Midbrain (tissue), 1 donor: Measurements from ENCODE around the gene CSHL1.
"Not testable (repeated sequence)": the region's sequence is repeated elsewhere in the genome, so short reads cannot be mapped to it uniquely, and the experiment has no call there.

Experiments used
- DNase-seq: peaks from one replicate; lab custom pipeline; 2025; lab: John Stamatoyannopoulos, UW

CSHL1 gene

GRCh38 chr17:63918789-63919305, 7.8 kb upstream of the CSHL1 start, which contains the start of gene GH1:
Gene GH1 (minus strand): TSS chr17:63918839. CDS start chr17:63918776, 63 bp downstream.
- not testable (repeated sequence) for DNase-seq

GRCh38 chr17:63918305-63918704, 7.2 kb upstream of the CSHL1 start:
- DNase-seq, result no peak

- DNase-seq, result no peak
These were observed 6.6 kb upstream of the CSHL1 start for GRCh38 chr17:63917646-63918045.

GRCh38 chr17:63917206-63917605, 6.1 kb upstream of the CSHL1 start:
- DNase-seq, result not testable (repeated sequence)

- no peak for DNase-seq
These were observed 5.6 kb upstream of the CSHL1 start for GRCh38 chr17:63916566-63917185.

- DNase-seq, result not testable (repeated sequence)
These were observed 4.7 kb upstream of the CSHL1 start for GRCh38 chr17:63915753-63916152.

GRCh38 chr17:63914471-63914870, 3.4 kb upstream of the CSHL1 start:
- no peak for DNase-seq

GRCh38 chr17:63911657-63912100, 621 bp upstream of the CSHL1 start:
- DNase-seq, result no peak

GRCh38 chr17:63910096-63910495, 962 bp downstream of the CSHL1 start:
- DNase-seq, result no peak

GRCh38 chr17:63909586-63909985, 1.5 kb downstream of the CSHL1 start:
- not testable (repeated sequence) for DNase-seq

- not testable (repeated sequence) for DNase-seq
These were observed 3.8 kb downstream of the CSHL1 start for GRCh38 chr17:63907161-63907778.

- DNase-seq, result not testable (repeated sequence)
These were observed 6.3 kb downstream of the CSHL1 start for GRCh38 chr17:63904796-63905195.

- DNase-seq, result peak; percentile 10
These were observed 7.3 kb downstream of the CSHL1 start for GRCh38 chr17:63903787-63904201.

- not testable (repeated sequence) for DNase-seq
These were observed 9.1 kb downstream of the CSHL1 start for GRCh38 chr17:63901971-63902370.

GRCh38 chr17:63898899-63899798, 11.9 kb downstream of the CSHL1 start:
- DNase-seq, result not testable (repeated sequence)

GRCh38 chr17:63896524-63897354, 14.3 kb downstream of the CSHL1 start, which contains the start of gene CSH1:
Gene CSH1 (minus strand): TSS chr17:63896574. CDS start chr17:63896511, 63 bp downstream.
- DNase-seq, result not testable (repeated sequence)

- not testable (repeated sequence) for DNase-seq
These were observed 16.2 kb downstream of the CSHL1 start for GRCh38 chr17:63894821-63895220.

GRCh38 chr17:63894021-63894420, 17.0 kb downstream of the CSHL1 start:
- DNase-seq, result not testable (repeated sequence)

GRCh38 chr17:63892316-63893037, 18.6 kb downstream of the CSHL1 start:
- not testable (repeated sequence) for DNase-seq
